ENCODE results near the gene CNGA4.
"Not testable (repeated sequence)": the region's sequence is repeated elsewhere in the genome, so short reads cannot be mapped to it uniquely, and the experiment has no call there.

CNGA4 gene

GRCh38 chr11:6248248-6248647 lies 9.4 kb downstream of the CNGA4 start:
- TF ChIP-seq CTCF (conservative IDR thresholded peaks at IDR 0.05), result no peak
- no peak overlapping the region for H3K27ac ChIP-seq

- H3K27ac ChIP-seq, result not testable (repeated sequence)
Measured at GRCh38 chr11:6248897-6249296, 10.0 kb downstream of the CNGA4 start.

GRCh38 chr11:6249770-6250555 lies 11.1 kb downstream of the CNGA4 start:
- no peak for TF ChIP-seq CTCF (conservative IDR thresholded peaks at IDR 0.05)
- no peak overlapping the region for H3K27ac ChIP-seq

GRCh38 chr11:6251120-6251733 lies 12.3 kb downstream of the CNGA4 start:
- TF ChIP-seq CTCF (conservative IDR thresholded peaks at IDR 0.05), result peak; percentile 68
- H3K27ac ChIP-seq, result peak overlapping the region; percentile 82

- H3K27ac ChIP-seq, result peak overlapping the region; percentile 82
- no peak for TF ChIP-seq CTCF (conservative IDR thresholded peaks at IDR 0.05)
Measured at GRCh38 chr11:6251990-6252473, 13.1 kb downstream of the CNGA4 start.

- TF ChIP-seq CTCF (conservative IDR thresholded peaks at IDR 0.05), result no peak
- H3K27ac ChIP-seq, result peak overlapping the region; percentile 82
Measured at GRCh38 chr11:6253197-6253596, 14.3 kb downstream of the CNGA4 start.

GRCh38 chr11:6258141-6258540 lies 19.3 kb downstream of the CNGA4 start:
- TF ChIP-seq CTCF (conservative IDR thresholded peaks at IDR 0.05), result no peak
- H3K27ac ChIP-seq, result no peak overlapping the region

- no peak for TF ChIP-seq CTCF (conservative IDR thresholded peaks at IDR 0.05)
Measured at GRCh38 chr11:6258571-6259081, 19.7 kb downstream of the CNGA4 start.

More at GRCh38 chr11:6258571-6259081, 19.7 kb downstream of the CNGA4 start:
- H3K27ac ChIP-seq, result no peak overlapping the region
